Measurements from ENCODE around the gene OSER1. TPM values are rescaled to one million over a fixed set of nuclear protein-coding genes. Genes with fewer than 3 reads are reported as not detected.

The OSER1 gene
- total RNA-seq, 1 experiment from 2014 or later: 81.1 TPM

Other genes starting within 250 kb of the OSER1 start
- 6.5 and 9.9 TPM in 2 replicates for gene JPH2, start 23.6 kb downstream of the OSER1 start, total RNA-seq (2014; rRNA removed; shearing (Covaris generic); ENCODE audit: low replicate concordance)
- gene GDAP1L1, start 36.5 kb upstream of the OSER1 start, total RNA-seq (2014; rRNA removed; shearing (Covaris generic); ENCODE audit: low replicate concordance): not detected in 2 replicates
- 4.8 and 7.6 TPM in 2 replicates for gene FITM2, start 100.4 kb upstream of the OSER1 start, total RNA-seq (2014; rRNA removed; shearing (Covaris generic); ENCODE audit: low replicate concordance)
- gene R3HDML, start 126.3 kb upstream of the OSER1 start, total RNA-seq (2014; rRNA removed; shearing (Covaris generic); ENCODE audit: low replicate concordance): not detected in 2 replicates
- gene HNF4A, start 144.9 kb upstream of the OSER1 start, total RNA-seq (2014; rRNA removed; shearing (Covaris generic); ENCODE audit: low replicate concordance): not detected in 2 replicates